NCI-H2227 (cell line): Measurements from ENCODE around the gene BMP7.
"Not testable (repeated sequence)": the region's sequence is repeated elsewhere in the genome, so short reads cannot be mapped to it uniquely, and the experiment has no call there.

Experiments
- DNase-seq: peaks from one replicate; lab custom pipeline; 2025; ENCODE audit not compliant: unreplicated experiment; lab: John Stamatoyannopoulos, UW

BMP7 gene

GRCh38 chr20:57251344-57251743 is 15.1 kb downstream of the BMP7 start:
- DNase-seq, result no peak

- DNase-seq, result no peak
Observed at GRCh38 chr20:57250607-57251343, 15.7 kb downstream of the BMP7 start.

GRCh38 chr20:57249772-57250171 is 16.7 kb downstream of the BMP7 start:
- no peak for DNase-seq

- DNase-seq, result no peak
Observed at GRCh38 chr20:57249073-57249472, 17.4 kb downstream of the BMP7 start.

- DNase-seq, result no peak
Observed at GRCh38 chr20:57248132-57248797, 18.2 kb downstream of the BMP7 start.

GRCh38 chr20:57247292-57247965 is 19.0 kb downstream of the BMP7 start:
- no peak for DNase-seq

- DNase-seq, result no peak
Observed at GRCh38 chr20:57245997-57246396, 20.4 kb downstream of the BMP7 start.

GRCh38 chr20:57244627-57245214 is 21.7 kb downstream of the BMP7 start:
- no peak for DNase-seq

- no peak for DNase-seq
Observed at GRCh38 chr20:57244221-57244585, 22.2 kb downstream of the BMP7 start.

GRCh38 chr20:57243480-57244220 is 22.8 kb downstream of the BMP7 start:
- DNase-seq, result no peak

- no peak for DNase-seq
Observed at GRCh38 chr20:57242414-57242813, 24.0 kb downstream of the BMP7 start.

- DNase-seq, result no peak
Observed at GRCh38 chr20:57241363-57241991, 25.0 kb downstream of the BMP7 start.

GRCh38 chr20:57240581-57241362 is 25.7 kb downstream of the BMP7 start:
- no peak for DNase-seq

GRCh38 chr20:57239725-57240124 is 26.7 kb downstream of the BMP7 start:
- not testable (repeated sequence) for DNase-seq

- not testable (repeated sequence) for DNase-seq
Observed at GRCh38 chr20:57239324-57239723, 27.1 kb downstream of the BMP7 start.

- DNase-seq, result no peak
Observed at GRCh38 chr20:57238089-57238488, 28.4 kb downstream of the BMP7 start.

GRCh38 chr20:57237585-57237953 is 28.9 kb downstream of the BMP7 start:
- no peak for DNase-seq

GRCh38 chr20:57236813-57237584 is 29.4 kb downstream of the BMP7 start:
- DNase-seq, result no peak

GRCh38 chr20:57234556-57235251 is 31.7 kb downstream of the BMP7 start:
- DNase-seq, result no peak
